OCI-LY7 (cell line): Measurements from ENCODE around the gene FAM120B. TPM values are rescaled to one million over a fixed set of nuclear protein-coding genes. Genes with fewer than 3 reads are reported as not detected.

Experiments
- BruUV-seq: library from RNA; stranded (reverse); fragments of 400-500 nt; replicated peaks from 2 replicates; lab custom pipeline; 2021; lab: Mats Ljungman, UMichigan
- CTCF ChIA-PET: fragments of 300-600 bp; sonication (Branson Sonifier 250); formaldehyde crosslinking; loops from one replicate; lab custom pipeline; 2022; ENCODE audit warnings: antibody characterized with exemption; ENCODE audit not compliant: unreplicated experiment; lab: Charles Lee
- POLR2A ChIA-PET: fragments of 300-600 bp; sonication (Branson Sonifier 250); formaldehyde crosslinking; loops from one replicate; lab custom pipeline; 2022; ENCODE audit warnings: antibody characterized with exemption; lab: Charles Lee
- DNase-seq: peaks from one replicate; pipeline ENCODE4 v3.0.0-alpha.2; 2015; ENCODE audit warnings: low spot score
- H2AFZ ChIP-seq: fragments of 200-600 bp; sonication (generic), shearing (Covaris generic); 2 replicates; pipeline ENCODE4 v1.6.1; 2014; ENCODE audit warnings: mild to moderate bottlenecking, antibody characterized with exemption, low read length, moderate library complexity
- H3K27ac ChIP-seq: fragments of 200-600 bp; sonication (generic); 2 replicates; pipeline ENCODE4 v1.5.1; 2014; ENCODE audit warnings: mixed run types, low read depth, mild to moderate bottlenecking, moderate library complexity, low read length, inconsistent platforms; ENCODE audit not compliant: poor library complexity, severe bottlenecking
- H3K36me3 ChIP-seq: fragments of 200-600 bp; sonication (generic); 2 replicates; pipeline ENCODE4 v1.6.1; 2014; ENCODE audit warnings: mild to moderate bottlenecking, antibody characterized with exemption, low read length, moderate library complexity, mixed read lengths; ENCODE audit not compliant: insufficient read depth
- H3K4me1 ChIP-seq: fragments of 200-600 bp; sonication (generic); 2 replicates; pipeline ENCODE4 v1.5.1; 2014; ENCODE audit warnings: mild to moderate bottlenecking, low read length; ENCODE audit not compliant: insufficient read depth, poor library complexity, severe bottlenecking
- H3K4me2 ChIP-seq: fragments of 200-600 bp; sonication (generic); 2 replicates; pipeline ENCODE4 v1.6.1; 2014; ENCODE audit warnings: mild to moderate bottlenecking, low read length
- H3K4me3 ChIP-seq: fragments of 200-600 bp; sonication (generic); 2 replicates; pipeline ENCODE4 v1.5.1; 2014; ENCODE audit warnings: mild to moderate bottlenecking, low read depth, low read length; ENCODE audit not compliant: poor library complexity, severe bottlenecking
- H3K79me2 ChIP-seq: fragments of 200-600 bp; sonication (generic); 2 replicates; pipeline ENCODE4 v1.6.1; 2016; ENCODE audit warnings: low read depth, mild to moderate bottlenecking, low read length, moderate library complexity, mixed read lengths; ENCODE audit not compliant: insufficient read depth
- H3K9me2 ChIP-seq: fragments of 200-600 bp; sonication (generic); 2 replicates; pipeline ENCODE4 v1.6.1; 2016; ENCODE audit warnings: mild to moderate bottlenecking, low read length, mixed read lengths; ENCODE audit not compliant: insufficient read depth
- H3K9me3 ChIP-seq: fragments of 200-600 bp; sonication (generic); 2 replicates; pipeline ENCODE4 v1.6.1; 2014; ENCODE audit warnings: mild to moderate bottlenecking, mixed run types, low read length, mixed read lengths
- H4K20me1 ChIP-seq: fragments of 200-600 bp; sonication (generic); 2 replicates; pipeline ENCODE4 v1.6.1; 2014; ENCODE audit warnings: mild to moderate bottlenecking, antibody characterized with exemption, low read length, moderate library complexity, mixed read lengths; ENCODE audit not compliant: insufficient read depth
- CTCF ChIP-seq: fragments of 200-600 bp; sonication (generic); conservative IDR thresholded peaks from 2 replicates; pipeline ENCODE4 v1.5.1; 2014; ENCODE audit warnings: mild to moderate bottlenecking, antibody characterized with exemption, low read length, moderate library complexity, mixed read lengths
- EZH2phosphoT487 ChIP-seq: fragments of 200-600 bp; sonication (generic); IDR thresholded peaks from 2 replicates; pipeline ENCODE4 v1.6.1; 2018; ENCODE audit warnings: low read depth, borderline replicate concordance, mild to moderate bottlenecking, mixed run types, antibody characterized with exemption, low read length, moderate library complexity, mixed read lengths
- intact Hi-C: fragments of 100-400 bp; cut with micrococcal nuclease; formaldehyde crosslinking; loops from one replicate; pipeline ENCODE4 v1.10.0; 2022; ENCODE audit not compliant: unreplicated experiment
- total RNA-seq, 2 experiments: library from RNA; depleted of rRNA in 1 of 2; stranded (reverse); fragments of >200 nt in 1 of 2; shearing (Covaris generic) in 1 of 2; gene quantifications; 2 replicates each; pipeline ENCODE4 v1.2.3, GENCODE V29; 2014 to 2022

FAM120B gene
- total RNA-seq, 2 experiments from 2014 or later, result 12.8 to 32.9 TPM

GRCh38 chr6:170420791-170421776 is 114.5 kb downstream of the FAM120B start:
- POLR2A ChIA-PET, result no interaction called here
- H3K4me1 ChIP-seq, result no peaks in the 10 kb centered on the region
- TF ChIP-seq CTCF, result no peak
- H3K9me3 ChIP-seq, result no peaks in the 10 kb centered on the region
- H2AFZ ChIP-seq, result no peak overlapping the region
- H3K79me2 ChIP-seq, result no peaks in the 10 kb centered on the region
- intact Hi-C loops, result no loop called here
- DNase-seq, result no peak
- no TSS peak for BruUV-seq
- no peaks in the 10 kb centered on the region for H4K20me1 ChIP-seq
- no peak overlapping the region for H3K27ac ChIP-seq
- H3K9me2 ChIP-seq, result no peaks in the 10 kb centered on the region
- CTCF ChIA-PET, result no interaction called here
- no peak overlapping the region for H3K4me2 ChIP-seq
- H3K4me3 ChIP-seq, result no peak overlapping the region
- no peaks in the 10 kb centered on the region for H3K36me3 ChIP-seq

- intact Hi-C loops, result no loop called here
- Histone ChIP-seq H3K4me2 (no peak overlapping the region), H3K36me3 (no peaks in the 10 kb centered on the region), H3K9me3 (no peaks in the 10 kb centered on the region), H3K79me2 (no peaks in the 10 kb centered on the region), H4K20me1 (no peaks in the 10 kb centered on the region), H3K4me3 (no peak overlapping the region), H3K9me2 (no peaks in the 10 kb centered on the region), H3K4me1 (no peaks in the 10 kb centered on the region), H3K27ac (no peak overlapping the region), H2AFZ (no peak overlapping the region)
- BruUV-seq, result no TSS peak
- ChIA-PET POLR2A (interaction anchor here (0.7 kb wide), 1 partner anchor 806 kb away, joined by 3 read pairs; no protein-coding TSS in a partner anchor), CTCF (no interaction called here)
- no peak for TF ChIP-seq CTCF
- no peak for TF ChIP-seq EZH2phosphoT487
- no peak for DNase-seq
These were observed 115.4 kb downstream of the FAM120B start for GRCh38 chr6:170421921-170422320.

DNA sequence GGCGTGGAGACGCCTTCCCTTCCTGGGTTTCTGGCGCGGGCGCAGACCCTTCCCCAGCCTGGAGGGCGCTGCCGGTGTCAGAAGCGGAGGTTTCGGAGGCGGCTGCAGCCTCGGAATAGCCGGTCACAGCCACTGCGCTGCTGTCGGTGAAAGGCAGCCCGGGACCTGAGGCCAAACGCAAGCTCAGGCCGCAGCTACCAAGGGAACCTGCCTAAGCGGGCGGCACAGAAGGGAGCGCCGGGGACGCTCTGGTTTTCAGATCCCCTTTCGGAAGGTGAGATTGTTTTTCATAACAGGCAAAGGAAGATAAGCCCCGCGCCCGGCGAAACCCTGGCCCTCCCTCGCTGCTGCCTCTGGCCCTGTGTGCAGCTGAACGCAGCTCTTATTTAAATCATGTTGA is 116.5 kb downstream of the FAM120B start:
- Histone ChIP-seq H2AFZ (no peak overlapping the region), H3K9me3 (no peaks in the 10 kb centered on the region), H3K4me3 (no peak overlapping the region), H3K4me1 (no peaks in the 10 kb centered on the region), H3K4me2 (no peak overlapping the region), H3K79me2 (no peaks in the 10 kb centered on the region), H3K36me3 (no peaks in the 10 kb centered on the region), H3K27ac (no peak overlapping the region), H3K9me2 (no peaks in the 10 kb centered on the region), H4K20me1 (no peaks in the 10 kb centered on the region)
- TF ChIP-seq CTCF (no peak), EZH2phosphoT487 (no peak)
- intact Hi-C loops, result no loop called here
- POLR2A ChIA-PET, result no interaction called here
- no peak for DNase-seq
- CTCF ChIA-PET, result no interaction called here
- no TSS peak for BruUV-seq
